ENCODE data around the gene ANOS1. TPM values are rescaled to one million over a fixed set of nuclear protein-coding genes. Genes with fewer than 3 reads are reported as not detected.

The ANOS1 gene, protein sequence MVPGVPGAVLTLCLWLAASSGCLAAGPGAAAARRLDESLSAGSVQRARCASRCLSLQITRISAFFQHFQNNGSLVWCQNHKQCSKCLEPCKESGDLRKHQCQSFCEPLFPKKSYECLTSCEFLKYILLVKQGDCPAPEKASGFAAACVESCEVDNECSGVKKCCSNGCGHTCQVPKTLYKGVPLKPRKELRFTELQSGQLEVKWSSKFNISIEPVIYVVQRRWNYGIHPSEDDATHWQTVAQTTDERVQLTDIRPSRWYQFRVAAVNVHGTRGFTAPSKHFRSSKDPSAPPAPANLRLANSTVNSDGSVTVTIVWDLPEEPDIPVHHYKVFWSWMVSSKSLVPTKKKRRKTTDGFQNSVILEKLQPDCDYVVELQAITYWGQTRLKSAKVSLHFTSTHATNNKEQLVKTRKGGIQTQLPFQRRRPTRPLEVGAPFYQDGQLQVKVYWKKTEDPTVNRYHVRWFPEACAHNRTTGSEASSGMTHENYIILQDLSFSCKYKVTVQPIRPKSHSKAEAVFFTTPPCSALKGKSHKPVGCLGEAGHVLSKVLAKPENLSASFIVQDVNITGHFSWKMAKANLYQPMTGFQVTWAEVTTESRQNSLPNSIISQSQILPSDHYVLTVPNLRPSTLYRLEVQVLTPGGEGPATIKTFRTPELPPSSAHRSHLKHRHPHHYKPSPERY
- total RNA-seq: 2.4 and 7.6 TPM in 2 replicates

DNA sequence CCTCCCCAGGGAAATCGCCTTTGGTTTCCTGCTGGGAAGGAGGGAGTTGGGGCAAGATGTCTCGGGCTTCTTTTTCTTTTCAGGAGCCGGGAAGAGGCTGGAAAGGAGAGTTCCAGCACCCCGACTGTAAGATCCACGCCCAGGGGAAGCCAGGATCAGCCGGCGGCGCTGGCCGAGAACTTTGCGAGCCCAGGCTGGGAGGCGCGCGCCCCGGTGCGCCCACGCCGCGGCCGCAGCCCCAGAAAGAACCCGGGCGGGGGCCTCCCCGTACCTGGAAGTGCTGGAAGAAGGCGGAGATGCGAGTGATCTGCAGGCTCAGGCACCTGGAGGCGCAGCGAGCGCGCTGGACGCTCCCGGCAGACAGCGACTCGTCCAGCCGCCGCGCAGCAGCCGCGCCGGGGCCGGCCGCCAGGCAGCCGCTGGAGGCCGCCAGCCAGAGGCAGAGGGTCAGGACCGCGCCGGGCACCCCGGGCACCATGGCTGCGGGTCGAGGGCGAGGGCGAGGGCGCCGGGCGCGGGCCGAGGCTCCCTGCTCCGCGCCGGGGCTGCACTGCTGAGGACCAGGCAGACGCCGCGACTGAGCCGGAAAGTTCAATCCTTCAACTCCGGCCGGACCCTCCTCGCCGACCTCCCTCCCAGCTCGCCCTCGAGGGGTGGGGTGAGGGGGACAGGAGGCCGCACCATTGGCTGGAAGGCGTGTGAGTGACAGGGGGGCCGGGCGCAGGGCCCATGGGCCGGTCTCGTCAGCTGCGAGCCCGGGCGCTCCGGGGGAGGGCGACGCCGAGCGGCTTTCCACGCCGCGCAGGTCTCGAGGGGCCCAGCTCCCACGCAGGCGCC lies at the start of gene ANOS1:
ANOS1 (minus strand) TSS at position 579 of the 837 bp plus-strand sequence; CDS start at position 478, 101 bp downstream.

Other genes starting within 250 kb of the ANOS1 start
- not detected in 2 replicates for gene FAM9A, start 69.2 kb upstream of the ANOS1 start, total RNA-seq